Measurements from ENCODE around the gene FBXW2.
A peak's percentile ranks its signal among the peaks of the same experiment; 100 is the strongest.

FBXW2 gene

DNA sequence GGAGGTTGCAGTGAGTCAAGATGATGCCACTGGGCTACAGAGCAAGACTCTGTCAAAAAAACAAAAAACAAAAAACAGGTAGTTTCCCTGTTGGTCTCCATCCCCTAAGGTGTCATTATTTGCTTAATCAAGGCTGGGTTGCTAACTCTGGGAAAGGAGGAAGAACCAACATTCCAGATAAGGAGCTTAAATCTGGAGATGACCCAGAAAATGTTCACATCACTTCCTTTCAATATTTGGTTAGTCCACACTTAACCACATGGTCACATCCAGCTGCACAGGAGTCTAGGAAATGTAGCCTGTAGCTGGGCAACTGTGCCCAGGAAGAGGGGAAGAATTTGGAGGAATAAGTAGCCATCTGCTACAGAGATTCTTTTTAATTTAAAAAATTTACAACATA lies 53.1 kb downstream of the FBXW2 start:
- DNase-seq: no peak

DNA sequence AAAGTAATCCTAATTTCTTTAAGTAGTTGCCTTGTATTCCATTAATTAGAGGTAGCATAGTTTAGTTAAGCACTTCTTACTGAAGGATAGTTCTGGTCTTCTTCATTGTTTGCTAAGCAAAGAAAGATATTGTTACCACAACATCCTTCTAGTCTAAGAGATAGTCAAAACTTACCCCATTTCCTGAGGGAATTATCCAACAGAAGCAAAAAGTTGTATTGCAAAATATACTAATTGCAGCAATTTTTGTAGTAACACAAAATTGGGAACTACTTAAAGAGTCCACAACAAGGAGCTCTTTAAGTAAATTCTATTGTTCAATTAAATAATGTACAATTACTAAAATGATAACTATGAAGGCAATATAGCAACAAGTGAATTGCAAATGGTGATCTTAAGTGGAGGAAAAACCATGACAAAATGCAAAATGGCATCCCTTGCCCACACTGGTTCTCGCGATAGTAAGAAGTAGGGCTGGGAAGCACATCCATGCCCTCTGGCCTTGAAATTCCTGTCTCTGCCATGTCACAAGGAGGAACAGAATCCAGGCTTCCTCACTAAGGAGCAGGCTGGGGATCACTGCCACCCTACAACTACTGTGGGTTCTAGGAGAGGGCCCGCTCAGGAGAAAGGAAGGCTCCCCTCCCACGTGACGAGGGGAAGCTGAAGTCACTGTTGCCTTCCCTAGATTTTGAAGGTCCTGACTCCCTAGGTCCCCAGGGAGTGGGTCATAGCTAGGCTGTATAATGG lies 55.6 kb downstream of the FBXW2 start:
- no peak for DNase-seq

DNA sequence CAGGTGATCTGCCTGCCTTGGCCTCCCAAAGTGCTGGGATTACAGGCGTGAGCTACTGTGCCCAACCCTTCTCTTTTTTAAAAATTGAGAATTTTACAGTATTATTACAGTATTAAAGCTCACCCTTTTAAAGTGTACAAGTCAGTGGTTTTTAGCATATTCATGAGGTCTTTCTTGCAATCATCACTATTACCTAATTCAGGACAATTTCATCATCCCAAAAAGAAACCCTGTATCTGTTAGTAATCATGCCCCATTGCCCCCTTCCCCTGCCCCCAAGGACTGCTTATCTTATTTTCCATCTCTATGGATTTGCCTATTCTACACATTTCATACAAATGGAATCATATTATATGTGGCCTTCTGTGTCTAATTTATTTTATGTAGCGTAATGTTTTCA lies 56.3 kb downstream of the FBXW2 start:
- no peak for DNase-seq

DNA sequence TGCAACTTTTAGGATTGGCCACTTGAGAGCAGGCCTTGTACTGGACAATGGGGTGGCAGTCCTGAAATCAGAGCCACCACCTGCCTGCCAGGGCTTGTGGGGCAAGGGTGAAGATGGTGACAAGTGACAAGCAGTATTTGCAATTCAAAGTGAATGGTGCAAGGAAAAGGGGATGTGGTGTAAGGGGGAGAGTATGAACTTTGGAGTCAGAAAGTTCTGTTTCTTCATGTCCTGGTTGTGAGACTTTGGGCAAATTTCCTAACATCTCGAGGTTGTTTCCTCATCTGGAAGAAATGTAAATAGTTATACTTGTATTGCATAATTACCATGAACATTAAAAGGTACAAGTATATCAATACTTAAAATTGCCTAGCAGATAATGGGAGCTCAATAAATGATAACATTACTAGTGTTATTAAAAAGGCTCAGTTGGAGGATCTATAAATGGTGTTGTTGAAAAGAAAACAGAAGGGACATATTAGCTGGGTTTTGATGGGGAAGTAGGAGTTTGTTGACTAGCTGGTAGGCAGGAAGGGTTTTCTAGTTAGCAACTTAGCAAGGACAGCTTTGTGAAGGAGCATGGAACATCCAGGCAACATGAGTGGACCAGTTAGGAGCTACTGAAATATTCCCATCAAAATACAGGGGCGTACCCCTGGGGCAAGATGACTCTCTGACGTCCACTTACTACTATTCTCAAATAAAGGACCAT lies 57.6 kb downstream of the FBXW2 start:
- no peak for DNase-seq

DNA sequence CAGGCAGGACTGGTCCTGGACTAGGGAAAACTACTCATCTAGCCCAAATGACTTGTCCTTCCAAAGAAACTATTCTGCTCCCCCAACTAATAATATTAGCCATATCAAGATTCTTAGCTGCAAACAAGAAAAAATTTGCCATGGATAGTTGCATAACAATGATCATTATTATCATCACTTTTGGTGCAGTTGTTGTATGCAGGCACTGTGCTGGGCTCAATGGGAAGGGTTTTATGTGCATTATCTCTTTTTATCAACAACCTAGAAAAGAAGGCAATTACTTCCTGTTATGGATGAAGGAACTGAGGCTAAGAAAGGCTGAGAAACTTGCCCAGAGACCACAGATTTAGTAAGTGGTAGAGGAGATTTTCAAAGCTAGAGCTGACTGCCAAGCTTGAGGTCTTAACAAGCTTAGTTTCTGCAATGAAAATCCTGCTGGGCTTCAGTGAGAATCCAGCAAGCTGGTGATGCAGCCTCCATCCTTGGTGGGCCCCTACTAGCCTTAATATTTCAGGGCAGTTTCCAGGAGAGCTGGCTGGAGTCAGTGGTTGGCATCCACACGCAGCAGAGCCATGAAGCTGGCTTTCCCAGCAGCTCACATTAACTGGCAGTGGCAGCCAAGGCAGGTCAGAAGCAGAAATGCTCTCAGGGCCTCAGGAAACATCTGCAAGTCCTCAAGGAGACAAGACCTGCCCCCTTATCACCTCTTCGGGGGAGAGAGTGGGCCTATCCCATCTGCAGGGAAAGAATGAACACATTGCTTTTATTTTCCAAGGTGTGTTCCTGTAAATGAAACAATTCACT lies 58.4 kb downstream of the FBXW2 start:
- no peak for DNase-seq

DNA sequence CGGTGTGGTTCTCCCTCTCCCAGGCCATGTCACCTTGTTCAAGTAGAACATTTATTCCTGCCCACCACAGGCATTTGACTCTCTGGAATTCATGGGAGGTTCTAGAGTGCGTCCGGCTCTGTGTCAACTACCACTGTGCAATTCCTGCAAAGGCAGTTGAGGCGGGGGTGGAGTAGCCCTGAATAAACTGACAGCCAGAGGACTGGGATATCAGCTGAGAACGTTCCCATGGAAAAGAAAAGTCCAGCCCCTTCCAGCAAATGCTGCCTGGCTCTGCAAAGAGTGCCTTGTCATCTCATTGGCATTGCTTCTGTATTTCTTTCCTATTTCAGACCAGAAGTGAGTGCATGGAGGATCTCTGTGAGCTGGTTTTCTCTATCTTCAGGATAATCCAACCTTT lies 60.0 kb downstream of the FBXW2 start:
- DNase-seq: no peak

DNA sequence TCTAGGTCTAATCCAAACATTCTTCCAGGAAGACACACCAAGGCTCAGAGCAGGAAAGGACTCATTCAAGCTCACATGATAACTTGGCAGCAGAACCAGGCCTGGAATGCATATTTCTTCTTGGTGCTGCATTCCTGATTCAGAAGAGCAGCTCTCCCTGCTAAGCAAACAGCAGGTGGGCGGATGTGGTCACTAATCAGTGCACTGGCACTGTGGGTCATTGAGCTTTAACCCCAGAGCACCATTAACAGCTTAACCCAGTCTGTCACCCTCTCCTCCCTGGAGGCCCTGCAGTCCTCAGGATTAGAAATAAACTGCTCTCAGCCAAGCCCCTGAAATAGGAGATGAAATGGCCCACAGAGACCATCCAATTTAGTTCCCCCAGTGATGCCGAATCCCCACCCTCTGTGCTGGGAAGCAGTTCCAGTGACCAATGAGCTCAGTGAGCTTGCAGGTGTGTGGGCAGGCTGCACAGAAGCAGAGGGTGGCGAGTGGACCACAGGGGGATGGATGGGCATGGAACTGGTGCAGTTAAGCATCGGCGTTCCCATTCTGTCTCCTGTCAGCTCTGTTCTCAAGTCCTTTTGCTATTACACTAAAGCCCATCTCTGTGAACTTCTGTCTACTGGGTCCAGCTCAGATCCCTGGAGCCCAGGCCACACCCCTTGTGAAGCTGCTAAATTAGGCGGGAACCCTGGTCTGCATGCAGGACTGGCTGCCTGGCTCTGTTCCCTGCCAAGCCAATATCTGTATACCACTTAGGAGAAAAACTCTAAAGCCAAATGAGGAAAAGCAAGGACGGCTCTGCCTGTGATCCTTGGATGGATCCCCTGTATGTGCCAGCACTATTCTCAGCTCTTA lies 62.3 kb downstream of the FBXW2 start:
- no peak for DNase-seq

DNA sequence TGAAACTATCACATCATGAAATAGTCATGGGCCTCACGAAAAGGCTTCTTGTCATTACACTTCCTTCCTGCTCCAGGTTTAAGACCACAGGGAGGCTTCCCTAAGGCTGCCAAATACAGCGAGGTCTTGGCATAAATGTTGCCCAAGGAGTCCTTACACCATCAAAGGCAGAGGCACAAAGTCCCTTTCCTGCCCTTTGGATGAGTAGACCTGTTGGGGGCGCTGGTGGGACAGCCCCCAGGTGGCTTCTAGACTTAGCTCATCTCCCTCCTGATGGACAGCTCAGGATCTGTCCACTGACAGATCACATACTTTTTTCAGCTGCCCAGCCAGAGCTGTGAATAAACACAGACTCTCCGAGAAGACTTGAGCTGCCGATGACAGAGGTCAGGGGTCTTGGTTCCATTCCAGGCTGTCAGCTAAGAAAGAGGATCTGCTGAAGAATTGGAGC lies 63.4 kb downstream of the FBXW2 start:
- DNase-seq: no peak

DNA sequence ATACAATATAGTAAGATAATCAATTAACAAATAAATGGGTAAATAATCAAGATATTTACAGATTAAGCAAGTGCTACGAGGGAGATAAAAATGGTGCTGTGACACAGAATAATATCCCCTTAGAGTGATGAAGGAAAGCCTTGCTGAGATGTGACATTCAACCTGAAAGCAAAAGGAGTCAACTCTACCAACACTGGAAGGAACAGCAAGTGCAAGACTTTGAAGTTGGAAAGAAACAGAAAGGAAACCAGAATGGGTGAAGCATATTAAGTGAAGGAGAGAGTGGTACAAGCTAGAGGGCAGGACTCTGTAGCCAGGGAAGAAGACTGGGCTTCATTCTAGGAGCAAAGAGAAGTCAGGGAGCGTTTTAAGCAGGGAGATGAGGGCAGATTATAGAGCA lies 66.7 kb downstream of the FBXW2 start:
- DNase-seq: no peak

DNA sequence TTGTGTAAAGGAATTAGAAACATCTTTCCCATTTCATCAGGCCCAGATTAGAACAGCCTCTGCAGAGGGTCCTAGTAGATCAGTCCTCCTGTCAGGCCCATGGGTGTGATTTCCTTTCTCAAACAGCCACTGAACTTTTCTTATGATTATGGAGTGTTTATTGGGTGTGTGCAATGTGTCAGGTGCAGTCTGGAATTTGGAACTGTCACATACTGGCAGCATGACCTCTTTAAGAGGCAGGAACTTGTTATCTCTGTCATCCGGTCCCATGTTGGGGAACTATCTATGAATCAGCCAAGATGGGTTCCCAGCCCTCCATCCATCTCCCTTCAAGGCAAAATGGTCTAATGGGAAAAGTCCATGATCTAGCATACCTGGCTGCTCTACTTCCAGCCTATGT lies 67.3 kb downstream of the FBXW2 start:
- no peak for DNase-seq

DNA sequence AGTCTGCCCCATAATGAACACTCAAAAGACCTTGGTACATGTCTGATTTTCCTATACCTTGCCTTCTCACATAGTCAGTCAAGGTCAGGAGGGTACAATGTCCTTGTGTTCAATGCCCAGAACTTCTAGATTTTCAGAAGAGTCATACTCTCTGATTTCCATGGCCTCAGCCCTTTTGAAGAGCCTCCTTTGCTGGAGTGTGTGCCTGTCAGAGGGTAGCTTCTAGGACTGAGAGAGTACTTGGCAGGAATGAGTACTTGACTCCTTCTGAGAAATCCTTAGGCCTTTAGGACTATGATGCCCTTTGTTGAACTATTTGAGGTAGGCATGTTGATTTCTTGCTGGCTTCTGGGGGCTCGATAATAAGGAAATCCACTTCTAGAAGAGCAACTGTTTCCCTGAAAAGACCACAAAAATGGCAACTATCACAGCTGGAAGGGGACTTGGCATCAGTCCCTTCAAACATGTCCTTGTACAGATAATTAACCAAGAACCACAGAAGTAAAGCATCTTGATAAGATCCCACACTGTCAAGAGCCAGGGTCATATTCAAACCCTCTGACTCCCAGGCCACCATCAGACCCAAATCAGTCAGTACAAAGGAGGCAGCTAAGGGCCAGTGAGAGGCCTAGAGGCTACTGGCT lies 68.3 kb downstream of the FBXW2 start:
- DNase-seq: no peak

DNA sequence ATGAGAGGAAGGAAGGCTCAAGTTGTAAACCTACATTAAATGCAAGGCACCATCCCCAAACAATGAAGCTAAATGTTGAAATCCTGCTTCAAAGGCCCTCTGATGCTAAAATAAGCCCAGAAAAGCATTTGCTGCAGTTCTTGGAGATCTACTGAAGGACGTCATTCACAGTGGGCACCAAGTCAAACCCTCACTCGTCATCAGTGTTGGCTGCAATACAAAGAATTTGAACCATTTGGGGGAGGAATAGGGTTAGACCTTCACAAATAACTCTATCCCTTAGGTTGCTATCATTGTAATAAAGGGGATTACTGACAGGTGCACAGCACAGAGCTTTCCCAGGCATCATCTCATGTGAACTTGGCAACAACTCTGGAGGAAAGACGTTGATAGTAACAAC lies 69.7 kb downstream of the FBXW2 start:
- no peak for DNase-seq

DNA sequence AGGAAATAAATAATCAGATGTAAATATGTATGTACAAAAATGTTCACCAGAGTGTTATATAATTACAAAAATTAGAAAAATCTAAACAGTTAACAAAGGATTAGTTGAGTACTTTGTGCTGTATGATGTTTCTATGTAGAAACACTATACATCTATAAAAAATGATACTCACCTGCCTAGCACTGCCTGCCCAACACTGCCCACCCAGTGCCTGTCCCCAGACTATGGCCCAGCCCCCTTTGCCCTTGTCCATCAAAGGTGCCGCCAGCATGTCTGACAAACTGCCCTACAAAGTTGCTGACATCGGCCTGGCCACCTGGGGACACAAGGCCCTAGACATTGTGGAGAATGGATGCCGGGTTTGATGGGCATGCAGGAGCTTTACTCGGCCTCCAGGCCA lies 72.8 kb downstream of the FBXW2 start:
- DNase-seq: no peak

DNA sequence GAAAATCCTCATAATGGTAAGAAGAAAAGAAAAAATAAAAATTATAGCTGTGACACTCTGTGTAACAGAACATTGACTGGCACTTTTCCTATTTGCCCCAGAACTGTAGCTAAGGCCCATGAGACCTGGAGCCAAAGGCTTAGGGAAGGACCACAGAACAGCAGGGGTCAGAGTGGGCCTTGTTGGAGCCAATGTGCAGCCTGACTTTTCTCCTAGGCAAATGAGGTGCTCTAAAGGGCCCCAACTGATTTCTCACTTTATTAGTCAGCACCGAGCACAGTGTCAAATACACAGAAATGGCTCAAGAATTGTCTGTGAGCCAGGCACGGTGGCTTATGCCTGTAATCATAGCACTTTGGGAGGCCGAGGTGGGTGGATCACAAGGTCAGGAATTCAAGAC lies 74.9 kb downstream of the FBXW2 start:
- DNase-seq: no peak

DNA sequence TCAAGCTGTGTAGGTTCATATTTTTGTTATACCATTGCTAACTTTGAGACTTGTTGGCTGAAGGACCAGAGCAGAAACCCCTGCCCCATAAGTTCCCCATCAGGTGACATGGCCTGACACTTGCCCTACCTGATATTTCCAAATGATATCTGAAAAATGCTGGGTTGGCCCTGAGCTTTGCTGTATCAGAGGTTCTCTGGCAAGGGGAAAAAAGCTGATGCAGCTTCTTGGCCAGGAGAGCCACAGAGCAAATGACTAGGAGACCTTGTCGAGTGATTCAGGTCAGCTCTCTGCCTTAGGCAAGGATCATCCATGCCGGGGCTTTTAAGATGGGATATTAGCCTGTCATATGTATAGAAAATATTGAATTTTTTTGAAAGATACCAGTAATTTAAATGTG lies 76.0 kb downstream of the FBXW2 start:
- no peak for DNase-seq

DNA sequence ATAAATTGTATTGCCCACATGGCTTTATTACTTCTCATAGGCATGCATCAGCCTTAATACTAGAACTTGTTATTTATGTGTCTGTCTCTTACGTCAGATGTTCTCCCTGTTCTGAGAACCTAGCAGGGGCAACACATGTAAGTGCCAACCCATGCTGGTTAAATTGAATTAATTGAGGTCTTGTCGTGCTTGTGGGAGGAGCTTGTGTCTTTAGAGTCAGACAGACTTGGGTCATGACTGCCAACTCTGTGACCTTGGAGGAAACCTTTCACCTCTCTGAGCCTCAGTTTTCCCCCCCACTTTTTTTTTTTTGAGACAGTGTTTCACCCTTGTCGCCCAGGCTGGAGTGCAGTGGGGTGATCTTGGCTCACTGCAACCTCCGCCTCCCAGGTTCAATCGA lies 76.7 kb downstream of the FBXW2 start:
- DNase-seq: no peak

DNA sequence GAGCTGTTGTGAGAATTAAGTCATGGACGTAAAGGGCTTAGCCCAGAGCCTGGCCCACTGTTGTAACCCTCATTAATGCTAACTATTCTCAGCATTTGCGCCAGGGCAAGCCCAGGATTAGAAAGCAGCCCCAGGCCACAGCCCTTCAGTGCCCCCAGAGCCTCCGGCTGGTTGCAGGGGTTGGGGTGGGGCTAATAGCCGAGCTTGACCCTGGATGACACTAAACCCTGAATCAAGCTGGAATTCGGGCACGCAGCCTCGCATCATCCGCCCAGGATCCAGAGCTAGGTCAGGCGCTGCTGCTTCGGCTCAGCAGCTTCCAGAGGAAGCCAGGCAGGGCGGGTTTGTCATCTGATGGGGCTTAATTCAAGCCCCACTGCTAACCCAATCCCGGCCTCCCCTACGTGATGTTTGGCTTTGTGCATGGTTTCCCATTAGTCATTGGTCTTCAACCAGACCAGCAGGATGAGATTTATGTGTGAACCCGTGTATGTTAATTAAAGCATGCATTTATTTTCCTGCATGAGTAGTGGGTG lies 77.8 kb downstream of the FBXW2 start:
- no peak for DNase-seq

DNA sequence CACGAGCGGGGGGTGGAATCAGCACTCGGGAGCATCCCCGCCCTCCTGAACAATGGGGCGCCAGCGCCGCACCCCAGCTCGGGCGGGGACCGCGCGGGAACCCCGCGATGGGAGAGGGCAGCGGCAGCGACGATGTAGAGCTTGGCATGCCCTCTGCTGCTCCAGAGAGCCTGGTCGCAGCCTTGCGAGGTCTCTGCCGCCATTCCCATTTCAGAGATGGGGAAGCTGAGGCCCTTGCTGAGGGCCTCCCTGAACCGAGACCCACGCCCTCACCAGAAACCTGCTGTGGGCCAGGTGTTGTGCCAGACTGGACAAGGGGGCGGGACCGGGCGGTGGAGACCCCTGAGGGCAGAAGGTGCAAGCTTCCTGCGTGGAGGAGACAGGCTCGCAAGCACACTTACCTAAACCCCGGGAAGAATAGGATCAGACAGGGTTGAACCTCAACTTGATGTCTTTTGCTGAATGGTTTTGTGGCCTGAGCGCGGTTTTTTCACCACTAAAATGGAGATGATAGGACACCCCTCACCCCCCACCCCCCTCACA lies 78.3 kb downstream of the FBXW2 start:
- DNase-seq: no peak

DNA sequence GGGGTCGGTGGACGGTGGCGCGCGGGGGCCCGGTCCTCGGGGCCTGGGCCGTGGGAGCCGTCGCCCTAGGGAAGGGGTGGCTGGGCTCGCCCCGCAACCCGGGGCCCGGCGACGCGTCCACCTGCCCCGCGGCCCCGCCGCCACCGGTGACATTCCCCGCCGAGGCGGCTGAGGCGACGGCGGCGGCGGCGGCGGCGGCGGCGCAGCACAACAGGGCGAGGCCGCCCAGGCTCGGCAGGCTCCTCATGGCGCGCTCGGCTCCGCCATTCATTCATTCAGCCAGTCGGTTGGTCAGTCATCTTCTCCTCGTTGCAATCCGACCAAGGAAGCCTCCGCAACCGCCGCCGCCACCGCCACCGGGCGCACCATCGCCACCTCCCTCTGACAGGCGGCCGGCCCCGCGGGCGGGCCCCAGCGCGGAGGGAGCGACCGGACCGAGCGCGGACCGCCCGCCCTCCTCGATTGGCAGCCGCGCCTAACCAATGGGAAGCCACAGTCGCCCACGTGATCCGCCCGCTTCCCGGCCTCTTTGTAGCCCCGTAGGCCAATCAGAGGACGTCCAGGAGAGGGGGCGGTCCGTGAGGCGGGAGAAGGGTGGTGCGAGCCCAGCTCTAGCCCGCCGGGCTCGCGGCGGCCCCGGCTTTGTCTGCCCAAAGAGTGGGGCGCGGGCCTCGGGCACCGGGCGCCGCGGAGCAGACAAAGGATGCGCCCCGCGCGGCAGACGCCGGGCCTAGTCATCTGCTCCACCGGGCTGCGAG lies 78.9 kb downstream of the FBXW2 start, which contains the start of gene MEGF9:
MEGF9 (minus strand) TSS at position 383 of the 758 bp plus-strand sequence; CDS start at position 271, 112 bp downstream.
- peak; percentile 97 for DNase-seq

DNA sequence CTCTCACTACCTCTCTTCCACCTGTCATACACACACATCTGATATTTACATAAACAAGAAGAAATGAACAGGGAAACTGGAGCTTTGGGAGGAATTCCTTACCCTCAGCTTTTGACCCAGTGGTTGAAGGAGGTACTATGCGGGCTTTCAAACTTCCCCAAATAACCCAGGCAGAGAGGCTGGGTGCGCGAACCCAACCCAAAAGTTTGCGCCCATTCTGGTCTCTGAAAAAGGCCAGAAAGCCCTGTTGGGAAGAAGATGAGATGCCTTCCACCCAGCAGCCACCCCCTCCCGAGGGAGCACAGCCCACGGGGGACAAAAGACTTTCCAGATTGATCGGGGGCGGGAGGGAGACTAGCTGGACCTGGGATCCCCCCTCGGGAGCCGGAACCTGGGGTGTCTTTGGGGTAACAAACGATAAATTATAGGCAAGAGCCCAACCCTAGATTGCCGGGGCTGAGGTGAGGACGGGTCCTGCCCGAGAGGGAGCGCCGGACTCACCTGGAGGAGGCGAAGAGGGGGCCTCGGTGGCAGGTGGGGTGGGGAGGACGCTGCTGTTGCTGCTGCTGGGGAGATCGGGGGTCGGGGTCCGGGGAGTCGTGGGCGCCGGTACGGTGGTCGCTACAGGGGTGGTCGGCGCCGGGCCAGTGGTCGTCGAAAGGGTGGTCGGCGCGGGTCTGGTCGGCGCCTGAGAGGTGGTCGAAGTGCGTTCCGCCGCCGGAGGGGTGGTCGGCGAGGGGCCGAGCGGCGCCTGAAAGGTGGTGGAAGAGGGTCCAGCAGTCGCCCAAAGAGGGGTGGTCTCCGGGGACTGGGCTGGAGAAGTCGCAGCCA lies 79.7 kb downstream of the FBXW2 start:
- DNase-seq: no peak

Measured in stimulated activated naive CD4-positive, alpha-beta T cell treated with Interleukin-2 at 50 U/mL for 16 hours (primary cell).